Measurements from ENCODE around the gene DKK1. TPM values are rescaled to one million over a fixed set of nuclear protein-coding genes. Genes with fewer than 3 reads are reported as not detected.

The DKK1 gene
- total and polyA plus RNA-seq, 2 of the 13 experiments (the other 11 are each of a cell fraction or from before 2014, with no cell fraction given) = 123 to 262 TPM

DNA sequence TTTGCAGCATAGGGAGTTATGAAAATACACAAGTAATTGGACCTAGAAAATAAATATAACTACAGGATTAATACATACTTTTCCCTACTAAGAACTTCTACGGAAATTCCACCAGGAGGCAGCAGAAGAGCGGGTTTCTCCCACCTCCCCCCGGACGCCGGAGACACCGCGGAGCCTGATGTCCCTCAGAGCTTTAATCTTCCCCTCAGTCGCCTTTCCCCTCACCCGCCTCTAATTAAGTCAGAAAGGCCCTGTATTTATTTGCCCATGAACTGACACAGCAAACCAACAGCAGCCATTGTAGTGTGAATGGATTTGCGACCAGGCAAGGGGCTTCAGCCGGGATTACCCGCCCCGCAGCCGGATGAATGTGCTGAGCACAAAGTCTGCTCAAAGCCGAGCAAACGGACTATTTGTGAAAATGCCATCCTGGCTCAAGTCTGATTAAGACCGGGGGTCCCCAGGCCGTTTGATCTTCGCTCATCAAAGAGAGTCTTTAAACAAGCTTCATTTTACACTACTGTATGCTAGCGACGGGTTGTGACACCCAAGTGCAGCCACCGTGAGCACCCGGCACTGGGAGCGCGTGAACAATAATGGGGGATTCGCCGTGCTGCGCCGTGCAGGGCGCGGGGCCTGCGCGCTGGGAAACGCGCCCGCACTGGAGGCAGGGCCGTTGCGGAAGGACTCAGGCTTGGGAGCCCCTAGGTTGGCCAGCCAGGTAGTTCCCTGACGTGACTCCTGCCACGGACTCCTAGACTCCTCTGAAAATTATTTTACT is 5.6 kb upstream of the DKK1 start (continued):
- TF ChIP-seq, protein P1, sequence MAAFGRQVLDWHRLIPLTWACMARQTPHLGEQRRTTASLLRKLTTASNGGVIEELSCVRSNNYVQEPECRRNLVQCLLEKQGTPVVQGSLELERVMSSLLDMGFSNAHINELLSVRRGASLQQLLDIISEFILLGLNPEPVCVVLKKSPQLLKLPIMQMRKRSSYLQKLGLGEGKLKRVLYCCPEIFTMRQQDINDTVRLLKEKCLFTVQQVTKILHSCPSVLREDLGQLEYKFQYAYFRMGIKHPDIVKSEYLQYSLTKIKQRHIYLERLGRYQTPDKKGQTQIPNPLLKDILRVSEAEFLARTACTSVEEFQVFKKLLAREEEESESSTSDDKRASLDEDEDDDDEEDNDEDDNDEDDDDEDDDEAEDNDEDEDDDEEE (CRISPR knock-in tag; IDR thresholded peaks at IDR 0.05) = peak; percentile 69
- TF ChIP-seq PAX8 (CRISPR knock-in tag; IDR thresholded peaks at IDR 0.05; ENCODE audit: borderline replicate concordance) (no peak), IRX3 (CRISPR knock-in tag; IDR thresholded peaks at IDR 0.05; ENCODE audit: borderline replicate concordance, low read depth) (no peak), ZNF296 (CRISPR knock-in tag; conservative IDR thresholded peaks at IDR 0.05) (no peak), ZNF75D (CRISPR knock-in tag; IDR thresholded peaks at IDR 0.05; ENCODE audit: borderline replicate concordance) (no peak), ZNF431 (CRISPR knock-in tag; IDR thresholded peaks at IDR 0.05; ENCODE audit: borderline replicate concordance, low read depth) (no peak), ZSCAN9 (CRISPR knock-in tag; IDR thresholded peaks at IDR 0.05; ENCODE audit: borderline replicate concordance) (no peak; the same call in 1 of the 2 replicates), ZNF761 (CRISPR knock-in tag; conservative IDR thresholded peaks at IDR 0.05) (no peak), ZNF207 (IDR thresholded peaks at IDR 0.05; ENCODE audit: borderline replicate concordance) (no peak), ZNF343 (CRISPR knock-in tag; IDR thresholded peaks at IDR 0.05) (no peak), ZBTB42 (CRISPR knock-in tag; IDR thresholded peaks at IDR 0.05) (no peak), CBFB (CRISPR knock-in tag; IDR thresholded peaks at IDR 0.05) (no peak; the same call in 1 of the 2 replicates), ZMAT3 (CRISPR knock-in tag; conservative IDR thresholded peaks at IDR 0.05) (peak; percentile 67), MBD4 (IDR thresholded peaks at IDR 0.05; ENCODE audit: borderline replicate concordance, low read length) (no peak), TGIF2 (CRISPR knock-in tag; IDR thresholded peaks at IDR 0.05) (no peak; the same call in 1 of the 2 replicates), RORA (CRISPR knock-in tag; IDR thresholded peaks at IDR 0.05) (no peak), ZNF672 (CRISPR knock-in tag; IDR thresholded peaks at IDR 0.05) (no peak), EZH2 (conservative IDR thresholded peaks at IDR 0.05; ENCODE audit: low read depth, low read length) (peak; percentile 73; the same call in 1 of the 2 replicates), POLR2AphosphoS5 (IDR thresholded peaks at IDR 0.05; ENCODE audit: low read depth, low read length) (no peak)
- TF ChIP-seq, protein P2, sequence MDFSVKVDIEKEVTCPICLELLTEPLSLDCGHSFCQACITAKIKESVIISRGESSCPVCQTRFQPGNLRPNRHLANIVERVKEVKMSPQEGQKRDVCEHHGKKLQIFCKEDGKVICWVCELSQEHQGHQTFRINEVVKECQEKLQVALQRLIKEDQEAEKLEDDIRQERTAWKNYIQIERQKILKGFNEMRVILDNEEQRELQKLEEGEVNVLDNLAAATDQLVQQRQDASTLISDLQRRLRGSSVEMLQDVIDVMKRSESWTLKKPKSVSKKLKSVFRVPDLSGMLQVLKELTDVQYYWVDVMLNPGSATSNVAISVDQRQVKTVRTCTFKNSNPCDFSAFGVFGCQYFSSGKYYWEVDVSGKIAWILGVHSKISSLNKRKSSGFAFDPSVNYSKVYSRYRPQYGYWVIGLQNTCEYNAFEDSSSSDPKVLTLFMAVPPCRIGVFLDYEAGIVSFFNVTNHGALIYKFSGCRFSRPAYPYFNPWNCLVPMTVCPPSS (IDR thresholded peaks at IDR 0.05) = no peak
- TF ChIP-seq, protein P3, sequence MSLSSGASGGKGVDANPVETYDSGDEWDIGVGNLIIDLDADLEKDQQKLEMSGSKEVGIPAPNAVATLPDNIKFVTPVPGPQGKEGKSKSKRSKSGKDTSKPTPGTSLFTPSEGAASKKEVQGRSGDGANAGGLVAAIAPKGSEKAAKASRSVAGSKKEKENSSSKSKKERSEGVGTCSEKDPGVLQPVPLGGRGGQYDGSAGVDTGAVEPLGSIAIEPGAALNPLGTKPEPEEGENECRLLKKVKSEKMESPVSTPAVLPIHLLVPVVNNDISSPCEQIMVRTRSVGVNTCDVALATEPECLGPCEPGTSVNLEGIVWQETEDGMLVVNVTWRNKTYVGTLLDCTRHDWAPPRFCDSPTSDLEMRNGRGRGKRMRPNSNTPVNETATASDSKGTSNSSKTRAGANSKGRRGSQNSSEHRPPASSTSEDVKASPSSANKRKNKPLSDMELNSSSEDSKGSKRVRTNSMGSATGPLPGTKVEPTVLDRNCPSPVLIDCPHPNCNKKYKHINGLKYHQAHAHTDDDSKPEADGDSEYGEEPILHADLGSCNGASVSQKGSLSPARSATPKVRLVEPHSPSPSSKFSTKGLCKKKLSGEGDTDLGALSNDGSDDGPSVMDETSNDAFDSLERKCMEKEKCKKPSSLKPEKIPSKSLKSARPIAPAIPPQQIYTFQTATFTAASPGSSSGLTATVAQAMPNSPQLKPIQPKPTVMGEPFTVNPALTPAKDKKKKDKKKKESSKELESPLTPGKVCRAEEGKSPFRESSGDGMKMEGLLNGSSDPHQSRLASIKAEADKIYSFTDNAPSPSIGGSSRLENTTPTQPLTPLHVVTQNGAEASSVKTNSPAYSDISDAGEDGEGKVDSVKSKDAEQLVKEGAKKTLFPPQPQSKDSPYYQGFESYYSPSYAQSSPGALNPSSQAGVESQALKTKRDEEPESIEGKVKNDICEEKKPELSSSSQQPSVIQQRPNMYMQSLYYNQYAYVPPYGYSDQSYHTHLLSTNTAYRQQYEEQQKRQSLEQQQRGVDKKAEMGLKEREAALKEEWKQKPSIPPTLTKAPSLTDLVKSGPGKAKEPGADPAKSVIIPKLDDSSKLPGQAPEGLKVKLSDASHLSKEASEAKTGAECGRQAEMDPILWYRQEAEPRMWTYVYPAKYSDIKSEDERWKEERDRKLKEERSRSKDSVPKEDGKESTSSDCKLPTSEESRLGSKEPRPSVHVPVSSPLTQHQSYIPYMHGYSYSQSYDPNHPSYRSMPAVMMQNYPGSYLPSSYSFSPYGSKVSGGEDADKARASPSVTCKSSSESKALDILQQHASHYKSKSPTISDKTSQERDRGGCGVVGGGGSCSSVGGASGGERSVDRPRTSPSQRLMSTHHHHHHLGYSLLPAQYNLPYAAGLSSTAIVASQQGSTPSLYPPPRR (CRISPR knock-in tag; IDR thresholded peaks at IDR 0.05; ENCODE audit: borderline replicate concordance) = no peak; the same call in 1 of the 2 replicates
- TF ChIP-seq, protein P4, sequence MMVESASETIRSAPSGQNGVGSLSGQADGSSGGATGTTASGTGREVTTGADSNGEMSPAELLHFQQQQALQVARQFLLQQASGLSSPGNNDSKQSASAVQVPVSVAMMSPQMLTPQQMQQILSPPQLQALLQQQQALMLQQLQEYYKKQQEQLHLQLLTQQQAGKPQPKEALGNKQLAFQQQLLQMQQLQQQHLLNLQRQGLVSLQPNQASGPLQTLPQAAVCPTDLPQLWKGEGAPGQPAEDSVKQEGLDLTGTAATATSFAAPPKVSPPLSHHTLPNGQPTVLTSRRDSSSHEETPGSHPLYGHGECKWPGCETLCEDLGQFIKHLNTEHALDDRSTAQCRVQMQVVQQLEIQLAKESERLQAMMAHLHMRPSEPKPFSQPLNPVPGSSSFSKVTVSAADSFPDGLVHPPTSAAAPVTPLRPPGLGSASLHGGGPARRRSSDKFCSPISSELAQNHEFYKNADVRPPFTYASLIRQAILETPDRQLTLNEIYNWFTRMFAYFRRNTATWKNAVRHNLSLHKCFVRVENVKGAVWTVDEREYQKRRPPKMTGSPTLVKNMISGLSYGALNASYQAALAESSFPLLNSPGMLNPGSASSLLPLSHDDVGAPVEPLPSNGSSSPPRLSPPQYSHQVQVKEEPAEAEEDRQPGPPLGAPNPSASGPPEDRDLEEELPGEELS (CRISPR knock-in tag; IDR thresholded peaks at IDR 0.05) = peak; percentile 32; the same call in 1 of the 2 replicates

Measured in HepG2 (cell line).